Fibroblast of skin of right quadriceps (primary cell): ENCODE data around the gene ANO1.
"Not testable (repeated sequence)": the region's sequence is repeated elsewhere in the genome, so short reads cannot be mapped to it uniquely, and the experiment has no call there.

ENCODE experiments used
- DNase-seq: peaks from one replicate; pipeline ENCODE4 v3.0.0-alpha.2; 2013

ANO1 gene

DNA sequence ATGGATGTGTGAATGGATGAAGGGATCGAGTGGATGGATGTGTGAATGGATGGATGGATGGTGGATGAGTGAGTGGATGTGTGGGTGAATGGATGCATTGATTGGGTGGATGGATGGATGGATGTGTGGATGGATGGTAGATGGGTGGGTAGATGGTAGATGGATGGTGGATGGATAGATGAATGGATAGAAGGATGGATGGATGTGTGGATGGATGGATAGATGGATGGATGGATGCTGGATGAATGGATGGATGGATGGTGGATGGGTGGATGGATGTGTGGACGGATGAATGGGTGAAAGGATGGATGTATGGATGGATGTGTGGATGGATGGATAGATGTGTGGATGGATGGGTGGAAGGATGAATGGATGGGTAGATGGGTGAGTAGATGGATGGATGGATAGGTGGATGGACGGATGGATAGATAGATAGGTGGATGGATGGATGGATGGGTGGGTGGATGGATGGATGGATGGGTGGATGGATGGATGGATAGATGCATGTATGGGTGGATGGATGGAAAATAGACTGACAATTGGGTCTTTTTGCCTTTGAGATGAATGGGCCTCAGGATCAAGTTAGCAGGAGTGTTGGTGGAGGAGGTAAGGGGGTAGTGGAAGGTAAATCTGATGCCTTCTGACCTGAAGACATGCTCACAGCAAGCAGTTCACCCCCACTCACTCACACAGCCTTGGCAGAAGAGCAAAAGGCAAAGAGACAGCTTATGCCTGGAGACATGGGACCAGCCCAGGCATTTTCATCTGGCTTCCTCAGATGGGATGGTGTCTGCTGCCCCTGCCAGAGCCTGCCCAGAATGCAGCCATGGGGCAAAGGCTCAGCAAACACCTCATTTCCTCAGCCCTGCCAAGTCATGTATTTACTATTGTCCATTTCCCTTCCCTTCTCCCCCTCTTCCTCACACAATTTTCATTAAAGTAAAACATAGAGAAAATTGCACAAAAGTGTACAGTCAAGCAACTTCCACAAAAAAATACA, 117.0 kb downstream of the ANO1 start:
- DNase-seq, result no peak

DNA sequence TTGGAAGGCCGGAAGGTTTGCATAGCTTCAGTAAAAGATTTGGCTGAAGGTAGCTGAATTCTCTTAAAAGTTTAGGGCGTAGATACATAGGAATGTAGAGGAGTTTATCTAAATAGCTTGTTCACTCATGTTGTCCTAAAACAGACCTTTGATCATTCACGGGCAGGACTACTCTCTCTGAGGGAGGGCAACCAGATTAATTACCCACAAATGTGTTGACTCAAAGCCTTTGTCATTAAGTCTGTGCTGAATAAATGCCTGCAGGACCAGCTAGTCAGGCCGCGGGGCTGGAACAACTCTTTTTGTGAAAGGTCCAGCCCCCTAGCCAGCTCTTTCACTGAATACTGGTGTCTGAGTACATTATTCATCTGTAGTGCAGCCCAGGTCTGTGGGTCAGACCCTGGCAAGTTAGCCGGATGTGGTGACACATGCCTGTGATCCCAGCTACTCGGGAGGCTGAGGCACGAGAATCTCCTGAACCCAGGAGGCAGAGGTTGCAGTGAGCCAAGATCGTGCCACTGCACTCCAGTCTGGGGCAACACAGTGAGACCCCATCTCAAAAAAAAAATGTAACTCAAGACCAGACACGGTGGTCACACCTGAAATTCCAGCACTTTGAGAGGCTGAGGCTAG, 122.2 kb downstream of the ANO1 start:
- DNase-seq, result no peak

DNA sequence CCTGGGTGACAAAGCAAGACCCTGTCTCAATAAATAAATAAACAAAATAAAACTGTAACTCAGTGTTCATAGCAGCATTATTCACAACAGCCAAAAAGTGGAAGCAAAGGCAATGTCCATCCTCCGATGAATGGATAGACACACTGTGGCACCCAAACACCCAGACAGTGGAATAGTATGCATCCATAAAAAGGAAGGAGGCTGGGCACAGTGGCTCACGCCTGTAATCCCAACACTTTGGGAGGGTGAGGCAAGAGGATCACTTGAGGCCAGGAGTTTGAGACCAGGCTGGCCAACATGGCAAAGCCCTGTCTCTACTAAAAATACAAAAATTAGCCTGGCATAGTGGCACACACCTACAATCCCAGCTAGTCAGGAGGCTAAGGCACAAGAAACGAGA, 122.9 kb downstream of the ANO1 start:
- not testable (repeated sequence) for DNase-seq

DNA sequence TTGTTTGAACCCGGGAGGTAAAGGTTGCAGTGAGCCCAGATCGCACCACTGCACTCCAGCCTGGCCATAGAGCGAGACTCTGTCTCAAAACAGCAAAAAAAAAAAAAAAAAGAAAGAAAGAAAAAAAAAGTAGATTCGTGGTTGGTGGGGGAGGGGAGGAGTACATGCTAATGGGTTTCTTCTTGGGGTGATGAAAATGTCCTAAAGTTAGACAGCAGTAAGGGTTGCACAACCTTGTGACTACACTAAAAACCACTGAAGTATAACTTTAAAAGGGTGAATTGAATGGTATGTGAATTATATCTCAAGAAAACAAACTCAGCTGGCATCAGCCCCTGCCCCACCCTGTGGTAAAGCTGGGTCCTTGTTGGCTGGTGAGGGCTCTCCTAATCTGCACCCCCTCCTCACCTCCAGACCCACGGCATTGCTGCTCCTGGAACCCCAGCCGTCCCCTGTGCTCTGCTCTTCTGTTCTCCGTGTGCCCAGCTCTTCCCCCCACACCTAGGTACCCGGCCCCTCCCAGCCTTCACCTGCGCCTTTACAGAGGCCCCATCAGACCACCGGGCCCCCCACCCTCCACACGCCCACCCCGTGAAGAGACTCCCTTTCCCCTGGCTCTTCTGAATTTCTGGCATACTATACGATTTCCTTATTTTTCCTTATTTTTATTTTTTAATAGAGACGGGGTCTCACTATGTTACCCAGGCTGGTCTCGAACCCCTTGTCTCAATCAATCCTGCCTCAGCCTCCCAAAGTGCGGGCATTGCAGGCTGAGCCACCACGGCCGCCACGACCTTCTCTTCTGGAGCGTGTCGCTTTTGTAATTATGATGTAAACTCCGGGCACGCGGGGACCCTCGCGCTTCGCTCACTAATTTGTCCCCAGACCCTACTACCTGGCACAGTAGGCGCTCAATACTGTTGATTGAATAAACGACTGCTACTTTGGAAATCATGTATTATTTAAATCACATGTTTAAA, 124.1 kb downstream of the ANO1 start:
- DNase-seq, result peak; percentile 57

DNA sequence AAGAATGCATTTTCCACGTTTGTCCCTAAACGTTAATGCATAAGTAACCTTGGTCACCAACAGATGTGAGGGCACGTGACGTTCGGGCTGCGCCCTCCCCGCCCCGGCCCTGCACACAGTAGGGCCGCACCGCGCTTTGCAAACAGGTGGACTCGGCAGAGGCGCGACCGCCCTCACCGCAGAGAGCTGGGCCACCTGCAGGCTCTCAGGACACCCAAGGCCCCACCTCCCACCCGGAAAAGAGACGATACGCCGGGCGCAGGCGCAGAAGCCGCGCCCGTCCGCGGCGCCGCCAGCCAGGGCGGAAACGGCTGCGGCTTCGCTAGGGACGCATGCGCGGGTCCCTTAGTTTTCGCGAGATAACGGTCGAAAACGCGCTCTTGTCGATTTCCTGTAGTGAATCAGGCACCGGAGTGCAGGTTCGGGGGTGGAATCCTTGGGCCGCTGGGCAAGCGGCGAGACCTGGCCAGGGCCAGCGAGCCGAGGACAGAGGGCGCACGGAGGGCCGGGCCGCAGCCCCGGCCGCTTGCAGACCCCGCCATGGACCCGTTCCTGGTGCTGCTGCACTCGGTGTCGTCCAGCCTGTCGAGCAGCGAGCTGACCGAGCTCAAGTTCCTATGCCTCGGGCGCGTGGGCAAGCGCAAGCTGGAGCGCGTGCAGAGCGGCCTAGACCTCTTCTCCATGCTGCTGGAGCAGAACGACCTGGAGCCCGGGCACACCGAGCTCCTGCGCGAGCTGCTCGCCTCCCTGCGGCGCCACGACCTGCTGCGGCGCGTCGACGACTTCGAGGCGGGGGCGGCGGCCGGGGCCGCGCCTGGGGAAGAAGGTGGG, 125.0 kb downstream of the ANO1 start, which contains the start of gene FADD:
Gene FADD, plus strand, starts transcription at position 377 of the 831 bp plus-strand sequence. Its CDS starts 164 bp downstream, at position 541.
- DNase-seq, result peak; percentile 92

DNA sequence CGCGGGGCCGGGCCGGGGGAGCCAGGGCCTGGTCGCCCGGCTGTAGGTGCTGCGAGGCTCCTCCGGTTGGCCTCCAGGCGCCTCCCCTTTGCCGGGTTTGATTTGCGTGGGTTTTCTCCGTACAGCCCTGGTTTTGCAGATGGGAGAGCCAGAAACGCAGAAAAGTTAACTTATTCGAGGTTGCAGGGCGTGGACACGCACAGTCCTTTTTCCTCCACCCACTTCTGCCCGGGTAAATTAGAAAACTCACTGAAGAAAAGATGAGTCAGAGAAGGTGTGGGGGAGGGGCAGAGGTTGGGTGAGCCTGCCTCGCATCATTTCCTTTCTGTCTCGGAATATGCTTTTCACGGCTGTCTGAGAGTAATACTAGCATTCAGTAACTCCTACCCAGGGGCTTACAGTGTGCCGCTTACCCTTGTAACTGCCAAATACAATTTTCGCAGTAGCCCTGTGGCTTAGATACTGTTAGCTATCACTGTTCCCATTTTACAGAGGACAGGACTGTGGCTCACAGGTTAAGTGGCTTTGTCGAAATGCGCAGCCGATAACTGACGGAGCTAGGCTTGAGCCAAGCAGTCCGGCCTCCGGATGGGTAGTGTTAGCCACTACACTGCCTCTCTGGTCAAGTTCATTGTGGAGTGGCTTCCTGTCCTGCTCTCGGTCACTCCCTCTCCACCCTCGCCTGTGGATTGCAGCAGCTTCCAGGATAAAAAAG, 125.8 kb downstream of the ANO1 start:
- DNase-seq, result peak; percentile 90

DNA sequence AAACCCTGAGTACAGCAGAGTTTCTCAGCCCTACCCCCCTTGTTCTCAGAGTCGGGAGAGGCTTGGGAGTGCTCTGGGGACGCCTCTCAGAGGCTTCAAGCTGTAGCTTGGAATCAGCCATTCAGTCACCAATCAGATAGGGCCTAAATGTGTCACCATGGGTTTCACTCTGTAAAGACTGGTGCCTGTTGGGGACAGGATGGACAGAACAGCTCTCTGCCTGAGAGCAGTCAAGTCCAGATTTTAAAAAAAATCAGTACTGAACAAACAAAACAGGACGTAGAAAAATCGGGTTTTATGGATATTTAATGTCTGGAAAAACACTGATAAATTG, 126.3 kb downstream of the ANO1 start:
- no peak for DNase-seq

DNA sequence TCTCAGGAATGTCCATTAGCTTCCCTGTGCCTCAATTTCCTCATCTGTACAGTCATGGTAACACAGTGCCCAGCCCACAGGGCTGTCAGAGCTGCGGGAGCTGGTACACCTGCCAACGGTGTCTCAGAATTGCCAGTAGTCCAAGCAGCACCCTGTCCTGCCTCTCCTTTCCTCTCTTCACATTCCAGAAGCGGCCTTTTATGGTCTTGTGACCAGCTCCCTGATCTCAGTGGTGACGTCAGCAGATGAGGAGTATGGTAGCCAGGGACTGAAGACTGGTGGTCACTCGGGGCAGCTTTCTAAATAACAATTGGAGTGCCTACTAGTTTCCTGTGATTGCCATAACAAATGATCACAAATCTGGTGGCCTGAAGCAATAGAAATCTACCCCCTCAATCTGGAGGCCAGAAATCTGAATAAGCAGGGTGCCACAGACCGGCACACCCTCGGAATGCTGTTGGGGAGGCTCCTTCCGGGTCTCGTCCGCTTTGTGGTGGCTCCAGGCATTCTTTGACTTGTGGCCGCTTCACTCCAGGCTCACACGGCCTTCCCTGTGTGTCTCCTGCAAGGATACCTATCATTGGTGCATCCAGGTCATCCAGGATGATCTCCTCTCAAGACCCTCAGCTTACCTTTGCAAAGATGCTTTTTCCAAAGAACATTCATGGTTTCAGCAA, 127.1 kb downstream of the ANO1 start:
- no peak for DNase-seq

DNA sequence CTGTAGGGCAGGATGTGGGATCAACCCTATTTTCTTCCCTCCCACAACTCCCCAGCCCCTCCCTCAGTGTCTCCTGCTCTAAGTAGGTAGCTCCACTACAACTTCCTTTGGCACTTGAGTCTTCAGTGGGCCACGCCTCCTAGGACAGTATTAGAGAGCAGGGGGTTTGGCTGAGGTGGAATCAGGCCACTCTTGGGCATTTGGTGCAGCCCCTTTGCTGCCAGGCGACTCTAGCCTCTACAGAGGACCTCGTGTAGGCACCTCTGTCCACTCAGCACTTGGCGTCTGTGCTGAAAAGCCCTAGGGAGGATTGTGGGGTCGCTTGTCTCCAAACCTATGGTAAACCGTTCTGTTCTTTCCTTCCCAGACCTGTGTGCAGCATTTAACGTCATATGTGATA, 127.6 kb downstream of the ANO1 start:
- no peak for DNase-seq

DNA sequence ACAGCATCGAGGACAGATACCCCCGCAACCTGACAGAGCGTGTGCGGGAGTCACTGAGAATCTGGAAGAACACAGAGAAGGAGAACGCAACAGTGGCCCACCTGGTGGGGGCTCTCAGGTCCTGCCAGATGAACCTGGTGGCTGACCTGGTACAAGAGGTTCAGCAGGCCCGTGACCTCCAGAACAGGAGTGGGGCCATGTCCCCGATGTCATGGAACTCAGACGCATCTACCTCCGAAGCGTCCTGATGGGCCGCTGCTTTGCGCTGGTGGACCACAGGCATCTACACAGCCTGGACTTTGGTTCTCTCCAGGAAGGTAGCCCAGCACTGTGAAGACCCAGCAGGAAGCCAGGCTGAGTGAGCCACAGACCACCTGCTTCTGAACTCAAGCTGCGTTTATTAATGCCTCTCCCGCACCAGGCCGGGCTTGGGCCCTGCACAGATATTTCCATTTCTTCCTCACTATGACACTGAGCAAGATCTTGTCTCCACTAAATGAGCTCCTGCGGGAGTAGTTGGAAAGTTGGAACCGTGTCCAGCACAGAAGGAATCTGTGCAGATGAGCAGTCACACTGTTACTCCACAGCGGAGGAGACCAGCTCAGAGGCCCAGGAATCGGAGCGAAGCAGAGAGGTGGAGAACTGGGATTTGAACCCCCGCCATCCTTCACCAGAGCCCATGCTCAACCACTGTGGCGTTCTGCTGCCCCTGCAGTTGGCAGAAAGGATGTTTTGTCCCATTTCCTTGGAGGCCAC, 128.3 kb downstream of the ANO1 start:
- no peak for DNase-seq

DNA sequence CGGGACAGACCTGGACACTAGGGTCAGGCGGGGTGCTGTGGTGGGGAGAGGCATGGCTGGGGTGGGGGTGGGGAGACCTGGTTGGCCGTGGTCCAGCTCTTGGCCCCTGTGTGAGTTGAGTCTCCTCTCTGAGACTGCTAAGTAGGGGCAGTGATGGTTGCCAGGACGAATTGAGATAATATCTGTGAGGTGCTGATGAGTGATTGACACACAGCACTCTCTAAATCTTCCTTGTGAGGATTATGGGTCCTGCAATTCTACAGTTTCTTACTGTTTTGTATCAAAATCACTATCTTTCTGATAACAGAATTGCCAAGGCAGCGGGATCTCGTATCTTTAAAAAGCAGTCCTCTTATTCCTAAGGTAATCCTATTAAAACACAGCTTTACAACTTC, 128.9 kb downstream of the ANO1 start:
- no peak for DNase-seq

DNA sequence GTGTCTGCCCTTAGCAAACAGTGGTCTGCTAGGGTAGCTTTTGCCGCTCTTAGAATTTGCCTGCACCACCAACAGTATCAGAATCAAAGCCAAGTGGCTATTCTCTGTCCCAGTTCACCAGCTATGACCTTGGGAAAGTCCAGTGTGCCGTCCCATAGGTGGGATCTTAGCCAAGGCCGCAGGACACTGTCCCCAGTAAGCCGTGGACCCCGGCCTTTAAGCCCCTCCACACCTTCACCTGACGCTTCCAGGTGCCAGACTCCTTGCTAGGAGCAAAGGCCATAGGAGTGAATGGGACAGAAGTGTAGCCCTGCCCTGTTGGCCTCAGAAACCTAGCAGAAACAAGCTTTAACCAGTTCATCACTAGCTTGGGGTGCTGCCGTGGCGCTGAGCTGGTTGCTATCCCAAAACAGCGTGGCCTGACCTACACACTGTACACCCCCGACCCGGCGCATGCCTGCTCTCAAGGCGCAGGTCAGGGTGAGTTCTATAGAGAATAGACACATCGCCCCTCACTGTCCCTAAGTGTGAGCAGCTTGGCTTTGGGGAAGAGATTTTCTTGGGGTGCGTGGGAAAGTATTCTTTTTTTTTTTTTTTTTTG, 129.5 kb downstream of the ANO1 start:
- no peak for DNase-seq

DNA sequence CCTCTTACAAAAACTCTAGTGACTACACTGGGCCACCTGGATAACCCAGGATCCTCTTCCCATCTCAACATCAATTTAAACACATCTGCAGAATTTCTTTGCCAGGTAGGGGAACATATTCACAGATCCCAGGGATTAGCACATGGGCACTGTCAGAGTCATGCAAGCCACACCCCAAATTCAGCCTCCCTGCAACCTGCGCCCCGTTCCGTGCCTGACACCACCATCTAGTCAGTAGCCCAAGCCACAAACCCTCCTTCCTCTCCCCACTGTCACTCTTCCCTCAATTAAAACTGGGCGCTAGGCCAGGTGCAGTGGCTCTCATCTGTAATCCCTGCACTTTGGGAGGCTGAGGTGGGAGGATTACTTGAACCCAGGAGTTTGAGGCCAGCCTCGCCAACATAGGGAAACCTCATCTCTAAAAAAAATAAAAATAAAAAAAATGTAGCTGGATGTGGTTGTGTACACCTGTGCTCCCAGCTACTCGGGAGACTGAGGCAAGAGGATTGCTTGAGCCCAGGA, 131.3 kb downstream of the ANO1 start:
- no peak for DNase-seq

DNA sequence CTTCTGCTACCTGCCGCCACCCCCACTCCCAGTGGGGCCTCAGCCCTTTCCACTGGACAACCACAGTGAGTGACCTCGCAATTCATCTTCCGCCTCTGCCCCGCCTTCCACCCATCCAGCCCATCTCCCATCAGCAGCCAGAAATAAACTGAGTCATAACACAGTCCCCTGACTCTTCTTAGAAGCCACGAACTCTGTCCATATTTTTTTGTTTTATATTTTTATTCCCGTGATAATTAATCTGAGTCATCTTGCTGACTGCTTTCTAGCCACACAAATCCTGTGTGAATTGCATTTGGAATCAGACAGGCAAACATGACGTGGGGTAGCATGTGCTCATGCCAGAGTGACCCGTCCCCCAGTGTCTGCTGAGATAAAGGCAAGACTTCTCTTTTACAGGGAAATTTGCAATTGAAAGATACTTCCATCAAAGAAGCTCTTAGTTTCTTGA, 132.0 kb downstream of the ANO1 start:
- DNase-seq, result peak; percentile 66

DNA sequence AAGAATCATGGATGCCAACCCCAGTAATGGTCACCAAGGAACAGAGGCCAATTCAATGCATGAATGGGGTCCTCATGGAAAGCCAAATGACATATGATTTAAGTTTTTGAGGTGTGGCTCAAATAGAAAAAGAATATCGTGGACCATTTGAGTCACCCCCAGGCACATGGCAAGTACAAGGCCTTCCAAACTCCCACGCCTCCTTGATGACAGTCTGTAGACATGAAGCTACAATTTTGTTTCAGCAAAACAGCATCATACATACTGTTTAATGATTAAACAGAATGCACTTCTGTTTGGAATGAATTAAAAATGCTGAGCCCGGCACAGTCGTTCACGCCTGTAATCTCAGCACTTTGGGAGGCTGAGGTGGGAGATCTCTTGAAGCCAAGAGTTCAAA, 132.4 kb downstream of the ANO1 start:
- DNase-seq, result no peak

DNA sequence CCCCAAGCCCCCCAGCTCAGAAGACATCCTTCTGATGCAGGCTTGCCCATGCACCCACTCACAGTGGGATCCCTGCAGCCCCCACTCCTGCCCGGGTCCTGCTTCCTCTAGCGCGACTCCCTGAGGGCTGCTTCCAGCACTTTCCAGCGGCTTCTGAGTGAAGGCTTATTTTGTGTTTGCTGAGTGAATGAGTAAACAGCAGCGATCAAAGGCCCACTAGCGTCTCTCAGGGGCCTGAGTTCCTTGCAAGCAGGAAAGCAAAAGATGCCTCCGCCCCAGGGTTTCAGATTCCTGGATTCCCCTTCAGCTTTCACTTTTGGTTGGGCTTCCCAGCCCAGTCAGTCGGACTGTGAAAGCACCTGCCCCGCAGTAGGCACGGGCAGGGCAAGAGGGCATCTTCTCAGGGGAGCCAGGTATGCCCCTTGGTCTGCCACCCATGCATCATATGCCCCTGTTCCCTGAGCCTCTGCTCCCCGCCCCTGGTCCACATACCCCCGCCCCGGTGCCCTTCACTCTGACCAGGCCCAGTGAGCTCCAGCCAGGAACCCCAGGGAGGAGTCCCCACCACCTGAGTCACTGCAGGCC, 134.2 kb downstream of the ANO1 start:
- no peak for DNase-seq

DNA sequence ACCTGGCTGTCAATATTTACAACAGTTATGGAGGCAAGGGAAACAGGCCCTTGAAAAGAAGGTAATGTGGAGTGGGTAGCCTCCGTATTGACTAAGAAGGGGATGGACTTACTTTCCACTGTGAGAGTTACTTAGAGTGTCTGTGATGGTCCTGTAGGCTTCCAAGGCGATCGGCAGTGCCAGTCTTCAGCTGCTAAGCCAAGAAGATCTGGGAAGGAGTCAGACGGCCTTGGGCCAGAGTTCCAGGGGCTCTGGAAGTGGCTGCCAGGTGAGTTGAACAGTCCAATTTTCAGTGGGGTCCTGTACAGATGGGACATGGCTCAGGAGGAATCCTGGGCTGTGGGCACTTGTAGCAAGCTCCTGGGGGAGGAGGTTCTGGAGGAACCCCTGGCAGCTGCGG, 139.3 kb downstream of the ANO1 start:
- DNase-seq, result not testable (repeated sequence)

DNA sequence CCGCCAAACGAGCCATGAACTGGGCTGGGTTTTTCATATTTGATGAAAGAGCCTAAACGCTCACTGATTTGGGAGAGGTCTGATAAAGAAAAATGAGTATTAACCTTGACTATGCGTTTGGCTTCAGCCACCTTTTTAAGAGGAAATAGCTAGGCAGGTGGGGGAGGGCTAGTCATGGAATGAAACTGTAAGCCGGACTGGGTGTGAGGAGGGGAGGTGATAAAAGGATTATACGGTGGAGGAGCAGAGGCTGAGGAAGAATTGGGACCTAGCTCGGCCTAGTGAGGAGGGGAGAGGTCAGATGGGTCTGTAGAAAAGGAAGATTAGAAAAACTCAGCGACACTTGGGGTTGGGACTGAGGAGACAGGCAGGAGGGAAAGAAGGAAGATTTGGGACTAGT, 140.0 kb downstream of the ANO1 start:
- DNase-seq, result not testable (repeated sequence)

DNA sequence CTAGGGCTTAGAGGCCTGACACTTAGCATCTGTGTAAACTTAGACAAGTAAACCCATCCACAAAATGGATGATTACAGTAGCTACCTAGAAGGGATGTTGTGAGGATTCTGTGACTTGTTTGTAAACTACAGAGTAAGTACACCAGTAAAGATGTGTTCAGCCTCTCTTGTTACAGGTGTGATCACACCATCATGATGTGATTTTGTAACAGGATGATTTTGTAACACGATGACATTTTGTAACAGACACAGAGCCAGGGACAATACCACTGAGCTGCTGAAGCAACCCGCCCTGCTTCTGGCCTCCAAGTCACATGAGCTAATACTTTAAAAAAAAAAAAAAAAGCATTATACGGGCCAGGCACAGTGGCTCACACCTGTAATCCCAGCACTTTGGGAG, 142.0 kb downstream of the ANO1 start:
- no peak for DNase-seq
